Measurements from ENCODE around the gene DYNC2H1.

DNA sequence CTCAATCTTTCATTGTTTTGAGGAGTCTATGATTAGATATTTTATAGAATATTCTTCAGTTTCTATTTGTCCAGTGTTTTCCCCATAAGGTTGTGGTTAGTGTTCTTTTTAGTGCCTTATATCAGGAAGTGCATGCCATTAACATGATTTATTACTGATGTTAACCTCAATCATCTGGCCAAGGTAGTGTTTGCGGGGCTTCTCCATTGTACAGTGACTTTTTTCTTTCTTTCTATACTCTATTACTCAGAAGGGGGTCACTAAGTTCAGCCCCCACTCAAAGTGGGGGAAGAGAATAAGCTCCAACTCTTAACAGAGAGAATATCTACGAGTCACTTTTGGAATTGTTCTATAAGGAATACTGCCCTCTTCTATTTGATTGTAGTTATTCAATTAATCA lies 415.8 kb downstream of the DYNC2H1 start:
- TF ChIP-seq, protein P1, sequence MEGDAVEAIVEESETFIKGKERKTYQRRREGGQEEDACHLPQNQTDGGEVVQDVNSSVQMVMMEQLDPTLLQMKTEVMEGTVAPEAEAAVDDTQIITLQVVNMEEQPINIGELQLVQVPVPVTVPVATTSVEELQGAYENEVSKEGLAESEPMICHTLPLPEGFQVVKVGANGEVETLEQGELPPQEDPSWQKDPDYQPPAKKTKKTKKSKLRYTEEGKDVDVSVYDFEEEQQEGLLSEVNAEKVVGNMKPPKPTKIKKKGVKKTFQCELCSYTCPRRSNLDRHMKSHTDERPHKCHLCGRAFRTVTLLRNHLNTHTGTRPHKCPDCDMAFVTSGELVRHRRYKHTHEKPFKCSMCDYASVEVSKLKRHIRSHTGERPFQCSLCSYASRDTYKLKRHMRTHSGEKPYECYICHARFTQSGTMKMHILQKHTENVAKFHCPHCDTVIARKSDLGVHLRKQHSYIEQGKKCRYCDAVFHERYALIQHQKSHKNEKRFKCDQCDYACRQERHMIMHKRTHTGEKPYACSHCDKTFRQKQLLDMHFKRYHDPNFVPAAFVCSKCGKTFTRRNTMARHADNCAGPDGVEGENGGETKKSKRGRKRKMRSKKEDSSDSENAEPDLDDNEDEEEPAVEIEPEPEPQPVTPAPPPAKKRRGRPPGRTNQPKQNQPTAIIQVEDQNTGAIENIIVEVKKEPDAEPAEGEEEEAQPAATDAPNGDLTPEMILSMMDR (conservative IDR thresholded peaks at IDR 0.05; ENCODE audit: low read depth, low read length), result no peak
- TF ChIP-seq EZH2 (IDR thresholded peaks at IDR 0.05; ENCODE audit: borderline replicate concordance, low read depth, low read length, poor library complexity, severe bottlenecking), result no peak

Data from A673 (cell line).